Mesendoderm (in vitro differentiated cells): Measurements from ENCODE around the gene FAM171A1.
"Not testable (repeated sequence)": the region's sequence is repeated elsewhere in the genome, so short reads cannot be mapped to it uniquely, and the experiment has no call there.

Source experiments
- DNase-seq: peaks from one replicate; pipeline ENCODE4 v3.0.0; 2013
- H2AK5ac ChIP-seq: 2 replicates; pipeline ENCODE4 v1.6.1; 2013; ENCODE audit warnings: low read length, inconsistent platforms
- H2BK120ac ChIP-seq: 2 replicates; pipeline ENCODE4 v1.6.1; 2013; ENCODE audit warnings: low read depth, mild to moderate bottlenecking, low read length, moderate library complexity, mixed read lengths
- H2BK15ac ChIP-seq: replicated peaks from 2 replicates; pipeline ENCODE4 v1.6.1; 2013; ENCODE audit warnings: low read depth, mild to moderate bottlenecking, moderate library complexity
- H2BK5ac ChIP-seq: 2 replicates; pipeline ENCODE4 v1.6.1; 2013; ENCODE audit warnings: low read length, inconsistent platforms
- H3K18ac ChIP-seq: 2 replicates; pipeline ENCODE4 v1.6.1; 2013; ENCODE audit warnings: mild to moderate bottlenecking, low read length, mixed read lengths
- H3K23ac ChIP-seq: one replicate; pipeline ENCODE4 v1.6.1; 2013; ENCODE audit warnings: low read length
- H3K27ac ChIP-seq: 2 replicates; pipeline ENCODE4 v1.5.1; 2013; ENCODE audit warnings: low read depth, mild to moderate bottlenecking, inconsistent platforms, low read length, moderate library complexity
- H3K27me3 ChIP-seq: 2 replicates; pipeline ENCODE4 v1.6.1; 2013; ENCODE audit warnings: low read length, control low read depth, mild to moderate bottlenecking, inconsistent platforms; ENCODE audit not compliant: insufficient read depth, poor library complexity
- H3K36me3 ChIP-seq: 2 replicates; pipeline ENCODE4 v1.6.1; 2013; ENCODE audit warnings: low read length, inconsistent platforms; ENCODE audit not compliant: control insufficient read depth, insufficient read depth
- H3K4ac ChIP-seq: one replicate; pipeline ENCODE4 v1.6.1; 2013; ENCODE audit warnings: low read depth, mild to moderate bottlenecking, low read length, moderate library complexity
- H3K4me1 ChIP-seq: 2 replicates; pipeline ENCODE4 v1.6.1; 2013; ENCODE audit warnings: low read depth, low read length, inconsistent platforms; ENCODE audit not compliant: control insufficient read depth
- H3K4me2 ChIP-seq: 2 replicates; pipeline ENCODE4 v1.6.1; 2013; ENCODE audit warnings: low read length
- H3K4me3 ChIP-seq: 2 replicates; pipeline ENCODE4 v1.5.1; 2013; ENCODE audit warnings: mild to moderate bottlenecking, low read length
- H3K56ac ChIP-seq: one replicate; pipeline ENCODE4 v1.6.1; 2013; ENCODE audit warnings: low read length
- H3K79me1 ChIP-seq: 2 replicates; pipeline ENCODE4 v1.6.1; 2013; ENCODE audit warnings: low read length, inconsistent platforms
- H3K79me2 ChIP-seq: 2 replicates; pipeline ENCODE4 v1.6.1; 2013; ENCODE audit warnings: mild to moderate bottlenecking, low read length; ENCODE audit not compliant: control insufficient read depth, insufficient read depth
- H3K9ac ChIP-seq: 2 replicates; pipeline ENCODE4 v1.6.1; 2013; ENCODE audit warnings: low read length, inconsistent platforms
- H4K5ac ChIP-seq: one replicate; pipeline ENCODE4 v1.6.1; 2013; ENCODE audit warnings: low read length
- H4K8ac ChIP-seq: one replicate; pipeline ENCODE4 v1.6.1; 2013; ENCODE audit warnings: low read depth, mild to moderate bottlenecking, control low read depth, low read length, moderate library complexity
- WGBS: extraction: QIAGEN DNeasy Blood & Tissue Kit; methylation state at CpG from one replicate; pipeline ENCODE4 v1.1.7; 2013; ENCODE audit warnings: low lambda C conversion rate, missing lambda C conversion rate; ENCODE audit not compliant: insufficient coverage; ENCODE audit errors: extremely low coverage; 5-methylcytosine and 5-hydroxymethylcytosine counted together

The FAM171A1 gene

GRCh38 chr10:15276039-15276438 is 95.0 kb downstream of the FAM171A1 start:
- not testable (repeated sequence) for H2AK5ac ChIP-seq, H3K36me3 ChIP-seq, H3K23ac ChIP-seq, H3K9ac ChIP-seq, DNase-seq, H3K27me3 ChIP-seq, H3K79me2 ChIP-seq, H3K79me1 ChIP-seq, H3K18ac ChIP-seq, H3K4ac ChIP-seq, H4K8ac ChIP-seq, H4K5ac ChIP-seq, H2BK15ac ChIP-seq, H3K27ac ChIP-seq, H3K56ac ChIP-seq, H2BK5ac ChIP-seq, H3K4me2 ChIP-seq, H3K4me3 ChIP-seq, H3K4me1 ChIP-seq, H2BK120ac ChIP-seq
- WGBS = no CpG with 5 or more reads among the region's 9 CpGs

- H3K9ac ChIP-seq, H3K4me3 ChIP-seq, H3K27ac ChIP-seq, DNase-seq, H3K4me2 ChIP-seq, H2BK5ac ChIP-seq, H2BK120ac ChIP-seq, H3K79me1 ChIP-seq, H3K79me2 ChIP-seq, H4K8ac ChIP-seq, H3K4ac ChIP-seq, H2BK15ac ChIP-seq, H2AK5ac ChIP-seq, H4K5ac ChIP-seq, H3K23ac ChIP-seq, H3K56ac ChIP-seq, H3K27me3 ChIP-seq, H3K18ac ChIP-seq, H3K36me3 ChIP-seq, H3K4me1 ChIP-seq: not testable (repeated sequence)
- no CpG with 5 or more reads among the region's 12 CpGs for WGBS
Observed at GRCh38 chr10:15269838-15270237, 101.3 kb downstream of the FAM171A1 start.

- no peak overlapping the region for H4K8ac ChIP-seq
- no peak overlapping the region for H2BK5ac ChIP-seq
- H2BK120ac ChIP-seq = no peak overlapping the region
- no peak overlapping the region for H2AK5ac ChIP-seq
- H3K79me1 ChIP-seq = no peaks in the 10 kb centered on the region
- H3K9ac ChIP-seq = no peak overlapping the region
- no peak overlapping the region for H3K4me2 ChIP-seq
- DNase-seq = no peak
- H3K4ac ChIP-seq = no peak overlapping the region
- no peak overlapping the region for H3K18ac ChIP-seq
- peaks cover 3% of the 10 kb centered on the region for H3K36me3 ChIP-seq
- no peaks in the 10 kb centered on the region for H3K4me1 ChIP-seq
- no peak overlapping the region for H2BK15ac ChIP-seq
- H3K27ac ChIP-seq = no peak overlapping the region
- no peak overlapping the region for H3K23ac ChIP-seq
- H3K56ac ChIP-seq = no peak overlapping the region
- no CpG with 5 or more reads among the region's 10 CpGs for WGBS
- no peak overlapping the region for H3K4me3 ChIP-seq
- H3K27me3 ChIP-seq = no peaks in the 10 kb centered on the region
- H4K5ac ChIP-seq = no peak overlapping the region
- H3K79me2 ChIP-seq = no peaks in the 10 kb centered on the region
Observed at GRCh38 chr10:15267496-15267895, 103.6 kb downstream of the FAM171A1 start.

- no peak overlapping the region for H3K18ac ChIP-seq
- H2AK5ac ChIP-seq = no peak overlapping the region
- no peaks in the 10 kb centered on the region for H3K4me1 ChIP-seq
- no peak overlapping the region for H3K23ac ChIP-seq
- H3K4ac ChIP-seq = no peak overlapping the region
- no peak overlapping the region for H3K27ac ChIP-seq
- DNase-seq = no peak
- no peak overlapping the region for H2BK15ac ChIP-seq
- no peak overlapping the region for H3K4me3 ChIP-seq
- no peak overlapping the region for H2BK120ac ChIP-seq
- H3K27me3 ChIP-seq = no peaks in the 10 kb centered on the region
- H2BK5ac ChIP-seq = no peak overlapping the region
- no peak overlapping the region for H3K9ac ChIP-seq
- H3K79me1 ChIP-seq = no peaks in the 10 kb centered on the region
- H4K8ac ChIP-seq = no peak overlapping the region
- no peak overlapping the region for H3K4me2 ChIP-seq
- H3K79me2 ChIP-seq = no peaks in the 10 kb centered on the region
- peaks cover 3% of the 10 kb centered on the region for H3K36me3 ChIP-seq
- WGBS = no CpG with 5 or more reads among the region's 5 CpGs
- H3K56ac ChIP-seq = no peak overlapping the region
- H4K5ac ChIP-seq = no peak overlapping the region
Observed at GRCh38 chr10:15266117-15266516, 105.0 kb downstream of the FAM171A1 start.

GRCh38 chr10:15265558-15265957 is 105.5 kb downstream of the FAM171A1 start:
- Histone ChIP-seq H3K36me3 (peaks cover 3% of the 10 kb centered on the region), H3K4me3 (no peak overlapping the region), H3K79me2 (no peaks in the 10 kb centered on the region), H3K23ac (no peak overlapping the region), H3K4ac (no peak overlapping the region), H2BK15ac (no peak overlapping the region), H3K4me2 (no peak overlapping the region), H4K5ac (no peak overlapping the region), H4K8ac (no peak overlapping the region), H3K27me3 (no peaks in the 10 kb centered on the region), H3K79me1 (no peaks in the 10 kb centered on the region), H3K4me1 (no peaks in the 10 kb centered on the region), H3K56ac (no peak overlapping the region), H2AK5ac (no peak overlapping the region), H2BK5ac (no peak overlapping the region), H3K18ac (no peak overlapping the region), H3K27ac (no peak overlapping the region), H3K9ac (no peak overlapping the region), H2BK120ac (no peak overlapping the region)
- DNase-seq = peak; percentile 44
- no CpG with 5 or more reads among the region's 2 CpGs for WGBS

GRCh38 chr10:15265056-15265455 is 106.0 kb downstream of the FAM171A1 start:
- no CpG with 5 or more reads among the region's 7 CpGs for WGBS
- no peak overlapping the region for H3K18ac ChIP-seq
- no peak overlapping the region for H3K56ac ChIP-seq
- H3K9ac ChIP-seq = no peak overlapping the region
- DNase-seq = no peak
- no peaks in the 10 kb centered on the region for H3K79me2 ChIP-seq
- H3K36me3 ChIP-seq = peaks cover 3% of the 10 kb centered on the region
- no peak overlapping the region for H4K8ac ChIP-seq
- H3K4ac ChIP-seq = no peak overlapping the region
- H2AK5ac ChIP-seq = no peak overlapping the region
- no peak overlapping the region for H3K4me3 ChIP-seq
- no peak overlapping the region for H2BK5ac ChIP-seq
- H3K27me3 ChIP-seq = no peaks in the 10 kb centered on the region
- H4K5ac ChIP-seq = no peak overlapping the region
- H2BK120ac ChIP-seq = no peak overlapping the region
- H3K4me1 ChIP-seq = no peaks in the 10 kb centered on the region
- no peak overlapping the region for H2BK15ac ChIP-seq
- H3K4me2 ChIP-seq = no peak overlapping the region
- H3K79me1 ChIP-seq = peaks cover 2% of the 10 kb centered on the region
- H3K23ac ChIP-seq = no peak overlapping the region
- H3K27ac ChIP-seq = no peak overlapping the region
